IMR-90 (cell line): ENCODE results near the gene RAB27A. TPM values are rescaled to one million over a fixed set of nuclear protein-coding genes. Genes with fewer than 3 reads are reported as not detected.

ENCODE experiments used
- ATAC-seq: fragments of 200-7000 bp; cut with Tn5 transposase; 2 replicates; pipeline ENCODE4 v1.9.1; 2020; ENCODE audit warnings: low read depth, mild to moderate bottlenecking, moderate library complexity
- BruUV-seq: library from RNA; stranded (reverse); fragments of 400-500 nt; replicated peaks from 2 replicates; lab custom pipeline; 2021; lab: Mats Ljungman, UMichigan
- CTCF ChIA-PET: fragments of 300-600 bp; formaldehyde crosslinking; extraction: SDS; loops from one replicate; lab custom pipeline; 2021; ENCODE audit warnings: antibody characterized with exemption; lab: Yijun Ruan, JAX
- POLR2A ChIA-PET: fragments of 300-600 bp; sonication (Branson Sonifier 250); formaldehyde crosslinking; loops from one replicate; lab custom pipeline; 2022; ENCODE audit warnings: antibody characterized with exemption; ENCODE audit not compliant: unreplicated experiment; lab: Charles Lee
- DNase-seq: peaks from one replicate; pipeline ENCODE4 v3.0.0; 2013
- H2AFZ ChIP-seq: replicated peaks from 2 replicates; pipeline ENCODE3; 2013; ENCODE audit warnings: low read length, mild to moderate bottlenecking; ENCODE audit not compliant: poor library complexity
- H2AK5ac ChIP-seq: 2 replicates; pipeline ENCODE4 v1.6.1; 2013; ENCODE audit warnings: low read depth, low read length, inconsistent platforms
- H2AK9ac ChIP-seq: replicated peaks from 2 replicates; pipeline ENCODE3; 2013; ENCODE audit warnings: mild to moderate bottlenecking, low read depth, low read length, moderate library complexity; ENCODE audit not compliant: poor library complexity
- H2BK120ac ChIP-seq: 2 replicates; pipeline ENCODE4 v1.6.1; 2013; ENCODE audit warnings: low read depth, low read length, inconsistent platforms
- H2BK15ac ChIP-seq: 3 replicates; pipeline ENCODE4 v1.6.1; 2013; ENCODE audit warnings: low read depth, low read length, inconsistent platforms
- H2BK20ac ChIP-seq: 2 replicates; pipeline ENCODE4 v1.6.1; 2013; ENCODE audit warnings: low read depth, mild to moderate bottlenecking, inconsistent platforms, low read length, moderate library complexity
- H2BK5ac ChIP-seq: 2 replicates; pipeline ENCODE4 v1.6.1; 2013; ENCODE audit warnings: mild to moderate bottlenecking, low read depth, low read length, inconsistent platforms; ENCODE audit not compliant: poor library complexity, severe bottlenecking
- H3K14ac ChIP-seq: replicated peaks from 2 replicates; pipeline ENCODE4 v1.6.1; 2013; ENCODE audit warnings: low read depth, low read length, inconsistent platforms
- H3K18ac ChIP-seq: 2 replicates; pipeline ENCODE4 v1.6.1; 2013; ENCODE audit warnings: low read depth, low read length, control low read depth
- H3K23ac ChIP-seq: 2 replicates; pipeline ENCODE4 v1.6.1; 2013; ENCODE audit warnings: low read depth, low read length, inconsistent platforms
- H3K27ac ChIP-seq: 2 replicates; pipeline ENCODE4 v1.5.1; 2013; ENCODE audit warnings: mild to moderate bottlenecking, control low read depth, low read length; ENCODE audit not compliant: insufficient read depth
- H3K27me3 ChIP-seq: 2 replicates; pipeline ENCODE4 v1.6.1; 2013; ENCODE audit warnings: low read length; ENCODE audit not compliant: control insufficient read depth, insufficient read depth
- H3K36me3 ChIP-seq: 2 replicates; pipeline ENCODE4 v1.6.1; 2013; ENCODE audit warnings: low read length, mixed read lengths; ENCODE audit not compliant: control insufficient read depth, insufficient read depth
- H3K4ac ChIP-seq: 2 replicates; pipeline ENCODE4 v1.6.1; 2013; ENCODE audit warnings: low read depth, low read length, inconsistent platforms
- H3K4me1 ChIP-seq: 2 replicates; pipeline ENCODE4 v1.6.1; 2013; ENCODE audit warnings: low read length, mixed read lengths; ENCODE audit not compliant: control insufficient read depth, insufficient read depth
- H3K4me2 ChIP-seq: 2 replicates; pipeline ENCODE4 v1.6.1; 2013; ENCODE audit warnings: low read depth, mild to moderate bottlenecking, control low read depth, low read length, moderate library complexity
- H3K4me3 ChIP-seq: 2 replicates; pipeline ENCODE4 v1.5.1; 2013; ENCODE audit warnings: low read depth, mild to moderate bottlenecking, control low read depth, low read length, moderate library complexity; ENCODE audit not compliant: insufficient read depth
- H3K56ac ChIP-seq: 2 replicates; pipeline ENCODE4 v1.6.1; 2013; ENCODE audit warnings: low read length, inconsistent platforms; ENCODE audit not compliant: insufficient read depth; ENCODE audit errors: extremely low read depth
- H3K79me1 ChIP-seq, 2 experiments: 2 replicates each; pipeline ENCODE4 v1.6.1; 2013; ENCODE audit warnings: low read length in 2 of 2, inconsistent platforms in 1 of 2, low read depth in 1 of 2
- H3K9ac ChIP-seq: 2 replicates; pipeline ENCODE4 v1.6.1; 2013; ENCODE audit warnings: low read depth, low read length, control low read depth
- H3K9me1 ChIP-seq: 2 replicates; pipeline ENCODE4 v1.6.1; 2013; ENCODE audit warnings: low read length, inconsistent platforms; ENCODE audit not compliant: insufficient read depth
- H3K9me3 ChIP-seq: 2 replicates; pipeline ENCODE4 v1.6.1; 2013; ENCODE audit warnings: low read length; ENCODE audit not compliant: control insufficient read depth, insufficient read depth
- H4K20me1 ChIP-seq: 2 replicates; pipeline ENCODE4 v1.6.1; 2013; ENCODE audit warnings: low read length, inconsistent platforms; ENCODE audit not compliant: insufficient read depth
- H4K5ac ChIP-seq: 2 replicates; pipeline ENCODE4 v1.6.1; 2013; ENCODE audit warnings: mild to moderate bottlenecking, low read depth, low read length, control low read depth
- H4K8ac ChIP-seq, 2 experiments: 2 replicates each; pipeline ENCODE4 v1.6.1; 2013; ENCODE audit warnings: low read depth in 2 of 2, low read length in 2 of 2, control low read depth in 1 of 2, inconsistent platforms in 1 of 2
- H4K91ac ChIP-seq: 2 replicates; pipeline ENCODE4 v1.6.1; 2013; ENCODE audit warnings: low read depth, low read length, inconsistent platforms; ENCODE audit not compliant: insufficient read depth
- BHLHE40 ChIP-seq: fragments of 150-350 bp; IDR thresholded peaks from 2 replicates; pipeline ENCODE4 v1.6.1; 2016; ENCODE audit warnings: mild to moderate bottlenecking, low read depth, low read length
- CEBPB ChIP-seq: IDR thresholded peaks from 2 replicates; pipeline ENCODE4 v1.6.1; 2012; ENCODE audit warnings: low read depth, low read length, improper control_type of control experiment
- CHD1 ChIP-seq: IDR thresholded peaks from 2 replicates; pipeline ENCODE4 v1.6.1; 2012; ENCODE audit warnings: low read depth, low read length, improper control_type of control experiment
- FOS ChIP-seq: fragments of 150-350 bp; IDR thresholded peaks from 2 replicates; pipeline ENCODE4 v1.6.1; 2016; ENCODE audit warnings: low read depth, low read length
- MAFK ChIP-seq: IDR thresholded peaks from 2 replicates; pipeline ENCODE4 v1.6.1; 2012; ENCODE audit warnings: low read depth, low read length, improper control_type of control experiment
- MAZ ChIP-seq: IDR thresholded peaks from 2 replicates; pipeline ENCODE4 v1.6.1; 2012; ENCODE audit warnings: low read depth, mild to moderate bottlenecking, low read length, improper control_type of control experiment, moderate library complexity, borderline replicate concordance
- MXI1 ChIP-seq: IDR thresholded peaks from 2 replicates; pipeline ENCODE4 v1.6.1; 2012; ENCODE audit warnings: low read depth, mild to moderate bottlenecking, low read length, moderate library complexity, borderline replicate concordance
- POLR2A ChIP-seq: IDR thresholded peaks from 2 replicates; pipeline ENCODE4 v1.6.1; 2012; ENCODE audit warnings: mild to moderate bottlenecking, low read depth, low read length
- RAD21 ChIP-seq: IDR thresholded peaks from 2 replicates; pipeline ENCODE4 v1.6.1; 2012; ENCODE audit warnings: low read length, improper control_type of control experiment
- RCOR1 ChIP-seq: IDR thresholded peaks from 2 replicates; pipeline ENCODE4 v1.6.1; 2012; ENCODE audit warnings: mild to moderate bottlenecking, low read length, improper control_type of control experiment; ENCODE audit not compliant: insufficient replicate concordance
- RFX5 ChIP-seq: IDR thresholded peaks from 2 replicates; pipeline ENCODE4 v1.8.0; 2012; ENCODE audit warnings: low read depth, mild to moderate bottlenecking, low read length, moderate library complexity
- SMC3 ChIP-seq: fragments of 150-350 bp; IDR thresholded peaks from 2 replicates; pipeline ENCODE4 v1.6.1; 2016; ENCODE audit warnings: low read depth, mild to moderate bottlenecking, antibody characterized with exemption, low read length, moderate library complexity
- USF2 ChIP-seq: fragments of 150-350 bp; IDR thresholded peaks from 2 replicates; pipeline ENCODE4 v1.6.1; 2017; ENCODE audit warnings: mild to moderate bottlenecking, antibody characterized with exemption, low read length, low read depth
- WGBS, 2 experiments: methylation state at CpG; one replicate each; pipeline versions ENCODE4 v1.1.5 to v1.1.7; 2013; ENCODE audit warnings: missing lambda C conversion rate in 2 of 2; ENCODE audit not compliant: insufficient read length in 1 of 2; ENCODE audit errors: extremely low coverage in 2 of 2; 5-methylcytosine and 5-hydroxymethylcytosine counted together
- dilution Hi-C: fragments of 300-500 bp; cut with HindIII; formaldehyde crosslinking; loops from one replicate; pipeline ENCODE4 v1.14.3; 2018; ENCODE audit warnings: low sequenced_read_pairs; ENCODE audit not compliant: unreplicated experiment
- in situ Hi-C: fragments of 300-500 bp; cut with MboI; formaldehyde crosslinking; loops from 3 replicates; pipeline ENCODE4 v1.14.3; 2019; ENCODE audit warnings: low sequenced_read_pairs, inconsistent platforms, mixed read lengths
- intact Hi-C: fragments of 100-400 bp; cut with micrococcal nuclease; formaldehyde crosslinking; loops from 2 replicates; pipeline ENCODE4 v1.10.0; 2022
- polyA plus RNA-seq, 3 experiments: library from polyadenylated mRNA; depleted of rRNA; stranded (reverse); fragments of >200 nt; gene quantifications; 2 replicates each; pipeline ENCODE4 v1.2.3, GENCODE V29; 2012; ENCODE audit warnings: low replicate concordance in 1 of 3
- total RNA-seq: library from RNA; depleted of rRNA; stranded (reverse); fragments of >200 nt; gene quantifications from 2 replicates; pipeline ENCODE4 v1.2.3, GENCODE V29; 2012
- TF ChIP-seq, protein P1 (sequence below): conservative IDR thresholded peaks from 2 replicates; pipeline ENCODE4 v1.5.1; 2012; ENCODE audit warnings: mild to moderate bottlenecking, low read depth, low read length, improper control_type of control experiment
- TF ChIP-seq, protein P2 (sequence below): fragments of 150-350 bp; IDR thresholded peaks from 2 replicates; pipeline ENCODE4 v1.6.1; 2016; ENCODE audit warnings: low read depth, mild to moderate bottlenecking, low read length, moderate library complexity, borderline replicate concordance

The RAB27A gene
- total and polyA plus RNA-seq, 2 of the 4 experiments (the other 2 are of a cell fraction), result 4.8 to 13.7 TPM

- Histone ChIP-seq H3K36me3 (no peaks in the 10 kb centered on the region), H2AFZ (no peak overlapping the region), H3K9ac (no peak overlapping the region), H3K27ac (no peak overlapping the region), H2BK5ac (no peak overlapping the region), H3K56ac (no peak overlapping the region), H3K4me2 (no peak overlapping the region; the same call in 1 of the 2 replicates), H3K14ac (no peak overlapping the region), H3K27me3 (no peaks in the 10 kb centered on the region), H3K18ac (no peak overlapping the region), H3K4me3 (no peak overlapping the region), H4K8ac (no peak overlapping the region), H3K9me3 (no peaks in the 10 kb centered on the region), H4K20me1 (no peaks in the 10 kb centered on the region), H2BK20ac (no peak overlapping the region), H2BK15ac (no peak overlapping the region), H2AK9ac (no peak overlapping the region), H3K79me1 (peaks cover 11 to 18% of the 10 kb centered on the region in 2 experiments; a peak in 3 of 4 replicates), H4K5ac (no peak overlapping the region), H4K91ac (no peak overlapping the region), H2AK5ac (0 out of 2 replicates have a peak overlapping the region, but pooled peaks have one; percentile 28), H3K9me1 (peaks cover 6% of the 10 kb centered on the region), H3K23ac (no peak overlapping the region), H2BK120ac (no peak overlapping the region), H3K4ac (no peak overlapping the region), H3K4me1 (peaks cover 24% of the 10 kb centered on the region)
- in situ Hi-C loops (no loop called here), intact Hi-C loops (no loop called here), dilution Hi-C loops (no loop called here)
- POLR2A ChIA-PET, result no interaction called here
- DNase-seq (no peak), ATAC-seq (peak; percentile 40; the same call in 1 of the 2 replicates)
- BruUV-seq, result no TSS peak
- no peak for TF ChIP-seq USF2
- TF ChIP-seq FOS, result no peak
- TF ChIP-seq CEBPB, result no peak
- TF ChIP-seq RAD21, result no peak
- no peak for TF ChIP-seq POLR2A
- no peak for TF ChIP-seq BHLHE40
- TF ChIP-seq MAZ, result no peak
- TF ChIP-seq SMC3, result no peak
- TF ChIP-seq, protein P1, sequence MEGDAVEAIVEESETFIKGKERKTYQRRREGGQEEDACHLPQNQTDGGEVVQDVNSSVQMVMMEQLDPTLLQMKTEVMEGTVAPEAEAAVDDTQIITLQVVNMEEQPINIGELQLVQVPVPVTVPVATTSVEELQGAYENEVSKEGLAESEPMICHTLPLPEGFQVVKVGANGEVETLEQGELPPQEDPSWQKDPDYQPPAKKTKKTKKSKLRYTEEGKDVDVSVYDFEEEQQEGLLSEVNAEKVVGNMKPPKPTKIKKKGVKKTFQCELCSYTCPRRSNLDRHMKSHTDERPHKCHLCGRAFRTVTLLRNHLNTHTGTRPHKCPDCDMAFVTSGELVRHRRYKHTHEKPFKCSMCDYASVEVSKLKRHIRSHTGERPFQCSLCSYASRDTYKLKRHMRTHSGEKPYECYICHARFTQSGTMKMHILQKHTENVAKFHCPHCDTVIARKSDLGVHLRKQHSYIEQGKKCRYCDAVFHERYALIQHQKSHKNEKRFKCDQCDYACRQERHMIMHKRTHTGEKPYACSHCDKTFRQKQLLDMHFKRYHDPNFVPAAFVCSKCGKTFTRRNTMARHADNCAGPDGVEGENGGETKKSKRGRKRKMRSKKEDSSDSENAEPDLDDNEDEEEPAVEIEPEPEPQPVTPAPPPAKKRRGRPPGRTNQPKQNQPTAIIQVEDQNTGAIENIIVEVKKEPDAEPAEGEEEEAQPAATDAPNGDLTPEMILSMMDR, result no peak
- no peak for TF ChIP-seq RCOR1
- no peak for TF ChIP-seq RFX5
- no peak for TF ChIP-seq CHD1
- TF ChIP-seq MXI1, result no peak
- no peak for TF ChIP-seq MAFK
- TF ChIP-seq, protein P2, sequence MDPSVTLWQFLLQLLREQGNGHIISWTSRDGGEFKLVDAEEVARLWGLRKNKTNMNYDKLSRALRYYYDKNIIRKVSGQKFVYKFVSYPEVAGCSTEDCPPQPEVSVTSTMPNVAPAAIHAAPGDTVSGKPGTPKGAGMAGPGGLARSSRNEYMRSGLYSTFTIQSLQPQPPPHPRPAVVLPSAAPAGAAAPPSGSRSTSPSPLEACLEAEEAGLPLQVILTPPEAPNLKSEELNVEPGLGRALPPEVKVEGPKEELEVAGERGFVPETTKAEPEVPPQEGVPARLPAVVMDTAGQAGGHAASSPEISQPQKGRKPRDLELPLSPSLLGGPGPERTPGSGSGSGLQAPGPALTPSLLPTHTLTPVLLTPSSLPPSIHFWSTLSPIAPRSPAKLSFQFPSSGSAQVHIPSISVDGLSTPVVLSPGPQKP, result no peak
- CTCF ChIA-PET, result interaction anchor here (1.5 kb wide), 1 partner anchor 52 kb away, joined by 4 read pairs; the partner anchor contains the start of gene RSL24D1
- WGBS, 2 experiments, result no CpG with 5 or more reads among the region's 1 CpG
These were observed 40.7 kb downstream of the RAB27A start for GRCh38 chr15:55248895-55249294.
